Measurements from ENCODE around the gene POTEF.
"Not testable (repeated sequence)": the region's sequence is repeated elsewhere in the genome, so short reads cannot be mapped to it uniquely, and the experiment has no call there.

Gene POTEF

DNA sequence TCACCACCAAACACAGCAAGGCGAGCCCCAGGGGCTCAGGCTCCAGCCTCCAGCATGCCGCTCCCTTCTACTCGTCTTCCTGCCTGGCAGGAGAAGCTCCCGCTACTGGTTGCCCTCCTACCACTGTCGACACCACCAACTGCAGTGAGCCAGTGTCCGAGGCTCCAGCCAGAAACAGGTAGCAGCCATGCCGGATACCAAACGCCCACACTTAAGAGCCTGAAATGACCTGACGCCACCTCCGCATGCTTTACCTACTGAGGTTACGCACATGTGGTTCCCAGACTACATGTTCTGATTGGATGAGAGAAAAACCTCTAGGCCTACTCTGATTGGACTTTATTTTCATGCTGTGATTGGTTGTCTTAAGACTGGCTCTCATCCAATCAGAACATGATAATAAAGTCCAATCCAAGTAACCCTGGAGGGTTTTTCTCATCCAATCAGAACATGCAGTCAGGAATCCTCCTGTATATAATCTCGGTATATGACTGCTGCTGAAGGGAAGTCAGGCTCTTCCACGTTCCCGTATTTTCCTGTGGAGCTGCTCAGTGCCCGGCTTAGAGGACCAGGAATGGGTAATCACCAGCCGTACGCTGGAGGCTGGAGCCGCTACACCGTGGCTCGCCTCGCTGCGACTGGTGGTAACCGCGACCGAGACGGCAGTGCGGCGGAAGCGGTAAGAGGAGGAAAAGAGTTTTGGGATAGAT, at the start of gene POTEF:
POTEF (minus strand) TSS at position 103 of the 710 bp plus-strand sequence. CDS start 8,707 bp downstream, outside the sequence.
- not testable (repeated sequence) for DNase-seq (ENCODE audit: low read depth)

DNA sequence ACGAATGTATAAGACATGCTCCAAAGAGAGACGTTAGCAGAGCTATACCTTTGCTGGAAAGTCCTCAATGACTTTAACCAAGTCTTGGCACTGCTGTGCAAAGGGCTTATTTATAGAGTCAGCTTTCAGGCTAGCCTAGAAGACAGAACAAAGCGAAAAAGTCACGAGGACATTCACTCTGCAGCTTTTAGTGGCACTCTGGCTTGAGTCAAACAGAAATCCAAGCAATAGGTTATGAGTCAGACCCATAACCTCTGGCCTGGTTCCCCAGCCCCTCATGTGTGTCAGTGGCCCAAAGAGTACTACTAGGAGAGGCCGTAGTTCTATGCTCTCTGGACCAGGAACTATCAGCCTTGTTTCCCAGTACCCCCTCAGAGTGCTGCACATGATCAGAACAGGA, 45.8 kb upstream of the POTEF start:
- not testable (repeated sequence) for DNase-seq (ENCODE audit: low read depth)

DNA sequence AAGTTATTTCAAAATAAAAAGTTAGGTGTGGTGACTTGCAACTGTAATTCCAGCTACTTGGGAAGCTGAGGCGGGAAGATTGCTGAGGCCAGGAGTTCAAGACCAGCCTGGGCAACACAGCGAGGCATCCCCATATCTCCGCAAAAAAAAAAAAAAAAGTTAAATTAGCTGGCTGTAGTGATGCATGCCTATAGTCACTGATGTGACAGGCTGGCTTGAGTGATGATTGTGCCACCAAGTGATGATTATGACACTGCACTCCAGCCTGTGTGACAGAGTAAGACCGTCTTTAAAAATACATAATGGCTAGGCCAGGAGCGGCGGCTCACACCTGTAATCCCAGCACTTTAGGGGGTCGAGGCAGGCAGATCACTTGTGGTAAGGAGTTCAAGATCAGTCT, 40.9 kb upstream of the POTEF start:
- DNase-seq (ENCODE audit: low read depth): no peak

DNA sequence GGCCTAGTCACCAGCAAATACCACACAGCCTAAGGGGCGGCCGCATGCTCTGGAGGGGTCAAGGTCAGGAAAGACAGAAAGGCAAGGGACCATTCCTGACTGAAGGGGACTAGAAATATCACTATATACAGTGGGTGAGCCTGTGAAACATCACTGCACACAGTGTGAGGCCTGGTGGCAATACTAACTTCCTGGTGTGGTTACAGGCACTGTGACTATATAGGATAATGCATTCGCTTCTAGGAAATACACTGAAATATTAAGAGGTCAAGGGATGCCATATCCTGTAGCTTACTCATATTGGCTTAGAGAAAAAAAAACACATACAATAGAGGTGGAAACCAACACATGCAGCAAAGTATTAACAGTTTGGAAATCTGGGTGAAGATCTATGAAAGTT, 40.1 kb upstream of the POTEF start:
- not testable (repeated sequence) for DNase-seq (ENCODE audit: low read depth)

DNA sequence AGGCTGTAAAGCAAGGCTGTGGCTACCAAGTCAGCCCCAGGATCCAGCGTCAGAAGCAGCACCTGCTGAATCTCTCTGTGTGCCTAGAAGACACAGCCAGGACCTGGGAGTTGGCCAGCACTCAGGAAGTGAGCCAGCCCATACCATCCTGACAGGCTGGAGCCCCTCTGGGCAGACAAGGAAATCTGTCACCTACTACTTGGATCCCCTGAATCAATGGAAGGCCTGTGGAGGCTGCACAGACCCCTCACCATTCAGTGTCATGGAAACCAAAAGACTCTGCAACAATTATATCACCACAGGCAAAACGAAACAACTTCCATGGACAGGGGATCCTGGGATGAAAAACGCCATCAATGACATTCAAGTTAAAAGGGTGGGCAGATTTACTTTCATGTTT, 37.6 kb upstream of the POTEF start:
- DNase-seq (ENCODE audit: low read depth): not testable (repeated sequence)

DNA sequence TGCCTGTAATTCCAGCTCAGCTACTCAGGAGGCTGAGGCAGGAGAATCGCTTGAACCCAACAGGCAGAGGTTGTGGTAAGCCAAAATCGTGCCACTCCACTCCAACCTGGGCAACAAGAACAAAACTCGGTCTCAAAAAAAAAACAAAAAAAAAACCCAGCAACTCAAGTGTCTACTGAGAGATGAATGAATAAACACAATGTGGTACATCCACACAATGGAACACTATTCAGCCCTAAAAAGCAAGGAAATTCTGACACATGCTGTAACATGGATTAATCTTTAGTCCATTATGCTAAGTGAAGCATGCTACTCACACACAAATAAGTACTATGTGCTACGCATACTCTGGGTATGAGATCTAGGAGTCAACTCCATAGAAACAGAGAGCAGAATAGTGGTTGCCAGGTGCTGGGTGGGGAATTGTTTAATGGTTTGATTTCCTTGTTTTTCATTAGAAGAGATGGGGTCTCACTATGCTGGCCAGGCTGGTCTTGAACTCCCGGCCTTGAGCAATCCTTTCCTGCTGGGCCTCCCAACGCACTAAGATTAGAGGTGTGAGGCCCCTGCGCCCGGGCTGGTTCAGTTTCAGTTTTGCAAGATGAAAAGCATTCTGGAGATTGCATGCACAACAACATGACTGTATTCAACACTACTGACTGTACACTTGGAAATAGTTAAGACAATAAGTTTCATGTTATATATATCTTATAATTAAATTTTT, 36.4 kb upstream of the POTEF start:
- DNase-seq (ENCODE audit: low read depth): no peak

DNA sequence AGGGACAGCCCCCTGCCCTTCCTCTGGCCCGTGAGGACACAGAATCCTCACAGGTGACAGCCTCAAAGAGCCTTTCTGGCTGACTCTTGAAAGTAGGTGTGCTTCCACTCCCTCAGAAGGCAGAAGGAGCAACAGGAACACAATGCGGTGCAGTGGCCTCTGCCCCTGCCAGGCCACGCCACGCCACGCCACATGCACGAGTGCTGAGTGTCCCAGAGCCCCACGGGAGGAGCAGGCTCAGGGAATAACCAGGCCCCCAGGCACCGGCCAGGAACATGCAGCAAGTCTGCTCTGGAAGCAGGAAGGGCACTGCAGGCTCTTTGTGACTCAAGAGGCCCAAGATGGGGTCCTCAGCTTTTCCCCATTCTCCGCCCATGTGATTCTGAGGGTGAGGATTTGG, 33.9 kb upstream of the POTEF start:
- no peak for DNase-seq (ENCODE audit: low read depth)

DNA sequence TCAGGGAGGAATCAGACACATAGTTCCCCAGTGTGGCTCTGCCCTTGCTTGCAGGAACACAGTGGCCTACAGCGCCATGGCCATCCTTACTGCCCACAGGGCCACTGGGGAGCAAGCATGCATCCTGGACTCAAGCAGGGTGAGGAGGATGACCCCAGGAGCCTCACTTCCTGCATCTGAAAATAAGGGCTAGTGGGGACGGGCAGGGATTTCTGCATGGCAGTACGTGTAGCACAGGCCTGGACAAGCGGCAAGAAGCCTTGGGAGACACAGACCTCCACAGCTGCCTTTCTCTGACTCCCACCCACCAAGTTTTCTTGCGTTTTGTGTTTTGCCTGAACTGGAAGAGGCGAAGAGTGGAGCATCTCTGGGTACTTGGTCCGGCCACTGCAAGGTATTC, 33.5 kb upstream of the POTEF start:
- not testable (repeated sequence) for DNase-seq (ENCODE audit: low read depth)

DNA sequence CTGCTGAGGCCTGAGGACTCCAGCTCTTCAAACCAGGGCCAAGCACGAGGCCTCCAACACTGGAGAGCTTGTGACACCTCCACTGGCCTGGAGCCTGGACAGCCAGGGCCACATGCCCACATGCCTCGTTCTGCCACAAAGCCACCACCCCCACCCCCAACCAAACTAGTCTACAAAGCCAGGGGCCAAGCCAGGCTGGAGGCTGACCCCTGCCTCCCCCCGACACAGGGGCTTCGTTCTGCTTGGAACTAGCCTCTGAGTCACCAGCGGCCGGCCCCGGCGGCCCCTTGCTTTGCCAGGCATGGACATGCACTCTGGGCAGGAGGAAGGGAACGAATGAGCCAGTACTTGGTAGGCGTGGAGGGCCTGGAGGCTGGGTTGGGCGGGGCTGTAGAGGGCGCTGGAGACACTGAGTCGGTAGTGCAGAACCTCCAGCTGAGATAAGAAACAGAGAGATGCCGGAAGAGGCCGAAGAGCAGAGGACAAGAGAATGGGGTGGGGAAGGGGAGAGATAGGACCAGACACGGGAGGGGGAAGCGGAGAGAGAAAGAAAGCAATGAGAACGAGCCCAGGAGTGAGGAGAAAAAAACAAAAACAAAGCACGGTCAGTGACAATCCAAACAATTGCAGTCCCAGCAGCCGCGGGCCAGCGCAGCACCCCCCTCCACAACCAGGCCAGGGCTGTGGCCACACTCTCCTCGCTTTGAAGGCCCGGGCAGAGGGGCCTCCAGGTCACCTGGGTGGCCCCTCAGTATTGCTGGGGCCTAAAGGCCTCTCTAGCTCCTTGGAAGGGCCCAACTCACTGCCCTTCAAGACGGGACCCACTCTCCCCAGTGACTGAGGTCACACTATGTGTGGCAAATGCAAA, 32.0 kb upstream of the POTEF start:
- not testable (repeated sequence) for DNase-seq (ENCODE audit: low read depth)

DNA sequence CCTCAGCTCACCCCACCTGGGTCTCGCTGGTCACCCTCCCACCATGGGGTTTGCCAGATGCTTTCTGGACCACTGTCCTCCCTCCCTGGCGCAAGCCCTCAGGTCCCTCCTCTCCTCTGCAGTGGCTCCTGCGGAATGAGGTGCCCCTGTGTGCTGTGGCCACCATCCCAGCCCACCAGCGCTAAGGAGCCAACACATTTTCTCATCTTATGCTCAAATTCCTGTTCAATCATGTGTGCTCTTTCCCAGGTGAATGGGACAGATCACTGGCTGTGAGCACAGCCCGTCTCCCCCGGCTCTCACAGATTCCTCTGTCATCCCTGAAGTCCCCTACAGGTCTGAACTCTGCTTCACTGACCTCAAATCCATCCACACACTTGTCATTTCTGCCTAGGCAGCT, 31.1 kb upstream of the POTEF start:
- DNase-seq (ENCODE audit: low read depth): no peak

DNA sequence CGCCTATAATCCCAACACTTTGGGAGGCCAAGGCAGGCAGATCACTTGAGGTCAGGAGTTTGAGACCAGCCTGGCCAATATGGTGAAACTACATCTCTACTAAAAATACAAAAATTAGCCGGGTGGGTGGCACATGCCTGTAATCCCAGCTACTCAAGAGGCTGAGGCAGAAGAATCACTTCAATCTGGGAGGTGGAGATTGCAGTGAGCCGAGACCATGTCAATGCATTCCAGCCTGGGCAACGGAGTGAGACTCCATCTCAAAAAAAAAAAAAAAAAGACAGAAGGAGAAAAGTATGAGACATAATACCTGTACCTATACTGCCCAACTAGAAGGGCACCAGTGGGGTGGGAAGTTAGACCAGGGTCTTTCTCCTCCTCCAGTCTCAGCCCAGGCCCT, 30.4 kb upstream of the POTEF start:
- not testable (repeated sequence) for DNase-seq (ENCODE audit: low read depth)

DNA sequence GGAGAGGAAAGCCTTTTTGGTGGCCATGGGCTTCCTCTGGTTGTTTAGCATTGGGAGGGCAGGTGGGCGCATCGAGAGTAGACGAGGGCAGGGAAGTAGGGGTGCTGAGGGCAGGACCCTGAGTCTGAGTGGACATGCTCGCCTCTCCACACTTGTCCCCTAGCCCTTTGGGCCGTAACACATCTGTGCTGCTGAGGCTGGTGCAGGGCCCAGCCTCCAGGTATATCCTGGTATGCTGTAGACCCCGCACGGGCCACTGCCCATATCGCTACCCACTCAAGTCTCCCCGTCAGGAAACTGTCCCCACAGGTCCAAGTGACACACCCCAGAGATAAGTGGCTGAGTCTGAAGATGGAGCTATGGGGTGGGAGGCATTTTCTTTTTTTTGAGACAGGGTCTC, 29.6 kb upstream of the POTEF start:
- no peak for DNase-seq (ENCODE audit: low read depth)

DNA sequence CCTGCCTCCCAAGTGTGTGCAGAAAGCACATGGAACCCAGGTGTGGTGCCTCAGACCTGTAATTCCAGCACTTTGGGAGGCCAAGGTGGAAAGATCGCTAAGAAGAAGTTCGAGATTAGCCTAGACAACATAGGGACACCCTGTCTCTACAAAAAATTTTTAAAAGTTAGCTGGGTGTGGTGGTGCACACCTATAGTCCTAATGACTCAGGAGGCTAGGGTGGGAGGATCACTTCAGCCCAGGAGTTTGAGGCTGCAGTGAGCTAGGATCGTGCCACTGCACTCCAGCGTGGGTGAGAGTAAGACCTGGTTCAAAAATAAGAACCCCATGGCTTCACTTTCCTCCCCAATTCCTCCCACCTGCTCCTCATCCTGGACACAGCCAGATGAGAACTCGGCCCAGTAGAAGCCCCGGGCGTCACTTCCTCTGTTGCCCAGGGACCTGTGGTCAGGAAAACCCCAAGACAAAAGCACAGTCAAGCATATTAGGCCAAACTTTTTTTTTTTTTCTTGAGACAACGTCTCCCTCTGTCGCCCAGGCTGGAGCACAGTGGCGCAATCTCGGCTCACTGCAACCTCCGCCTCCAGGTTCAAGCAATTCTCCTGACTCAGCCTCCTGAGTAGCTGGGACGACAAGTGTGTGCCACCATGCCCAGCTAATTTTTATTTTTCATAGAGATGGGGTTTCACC, 28.9 kb upstream of the POTEF start:
- not testable (repeated sequence) for DNase-seq (ENCODE audit: low read depth)

DNA sequence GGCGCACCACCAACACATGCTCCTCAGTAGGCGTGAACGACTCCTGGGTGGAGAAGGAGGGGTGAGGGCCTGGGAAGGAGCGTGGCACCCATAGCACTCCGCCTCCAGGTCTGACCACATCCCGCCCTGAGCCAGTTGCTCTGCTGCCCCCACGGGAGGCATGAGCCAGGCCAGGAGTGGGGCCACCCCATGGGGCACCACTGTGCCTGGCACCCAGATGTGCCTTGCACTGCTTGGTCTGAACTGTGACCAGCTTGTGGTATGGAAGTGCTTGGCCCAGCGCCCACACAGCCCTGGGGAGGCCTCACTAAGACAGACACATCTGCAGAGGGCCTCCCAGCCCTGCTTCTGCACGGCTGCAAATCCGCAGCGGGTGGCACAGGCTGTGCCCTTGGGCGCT, 28.3 kb upstream of the POTEF start:
- DNase-seq (ENCODE audit: low read depth): not testable (repeated sequence)

DNA sequence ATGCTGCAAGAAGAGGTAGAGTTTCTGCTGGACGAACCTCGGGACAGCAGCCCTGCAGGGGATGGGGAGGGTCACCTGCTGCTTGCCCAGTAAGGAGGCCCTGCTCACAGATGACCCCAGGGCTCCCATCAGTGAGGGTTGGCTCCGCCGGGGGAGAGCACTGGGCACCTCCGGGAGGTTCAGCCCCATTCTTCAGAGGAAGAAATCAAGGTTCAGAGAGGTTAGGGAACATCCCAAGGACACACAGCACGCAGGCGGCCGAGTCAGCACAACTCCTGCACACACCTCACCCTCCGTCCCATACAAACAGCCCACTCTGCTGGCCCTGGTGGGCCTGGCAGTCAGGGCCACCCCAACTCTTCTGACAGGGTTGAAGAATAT, 27.6 kb upstream of the POTEF start:
- DNase-seq (ENCODE audit: low read depth): no peak

DNA sequence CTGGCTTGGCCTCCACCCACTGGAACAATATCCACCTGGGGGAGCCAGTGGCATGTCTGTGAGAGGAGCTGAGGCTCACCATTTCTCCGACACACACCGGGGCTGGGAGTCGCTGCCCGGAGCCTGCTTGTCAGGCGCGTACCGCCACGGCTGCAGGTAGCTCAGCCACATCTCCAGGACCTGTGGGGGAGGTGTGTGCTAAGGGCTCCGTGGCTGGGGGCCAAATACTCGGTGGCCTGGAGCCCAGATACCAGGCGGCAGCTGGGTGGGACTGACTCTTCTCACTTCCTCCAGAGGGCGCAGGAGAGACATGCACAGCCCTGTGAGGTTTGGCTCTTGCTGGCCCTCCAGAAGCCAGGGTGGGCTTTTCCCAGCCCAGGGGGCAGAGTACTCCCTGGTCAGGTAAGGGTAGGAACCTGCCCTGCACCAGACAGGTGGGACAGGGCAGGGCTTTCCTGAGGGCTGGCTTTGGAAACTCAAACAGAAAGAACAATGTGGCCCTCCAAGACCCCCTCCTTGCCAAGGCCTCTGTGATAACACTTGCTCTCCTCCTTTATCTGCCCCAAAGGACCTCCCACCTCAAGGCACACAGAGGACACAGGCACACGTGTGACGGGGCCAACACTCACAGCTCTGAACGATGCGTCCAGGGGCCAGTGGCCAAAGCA, 27.1 kb upstream of the POTEF start:
- peak; percentile 52 for DNase-seq (ENCODE audit: low read depth)

DNA sequence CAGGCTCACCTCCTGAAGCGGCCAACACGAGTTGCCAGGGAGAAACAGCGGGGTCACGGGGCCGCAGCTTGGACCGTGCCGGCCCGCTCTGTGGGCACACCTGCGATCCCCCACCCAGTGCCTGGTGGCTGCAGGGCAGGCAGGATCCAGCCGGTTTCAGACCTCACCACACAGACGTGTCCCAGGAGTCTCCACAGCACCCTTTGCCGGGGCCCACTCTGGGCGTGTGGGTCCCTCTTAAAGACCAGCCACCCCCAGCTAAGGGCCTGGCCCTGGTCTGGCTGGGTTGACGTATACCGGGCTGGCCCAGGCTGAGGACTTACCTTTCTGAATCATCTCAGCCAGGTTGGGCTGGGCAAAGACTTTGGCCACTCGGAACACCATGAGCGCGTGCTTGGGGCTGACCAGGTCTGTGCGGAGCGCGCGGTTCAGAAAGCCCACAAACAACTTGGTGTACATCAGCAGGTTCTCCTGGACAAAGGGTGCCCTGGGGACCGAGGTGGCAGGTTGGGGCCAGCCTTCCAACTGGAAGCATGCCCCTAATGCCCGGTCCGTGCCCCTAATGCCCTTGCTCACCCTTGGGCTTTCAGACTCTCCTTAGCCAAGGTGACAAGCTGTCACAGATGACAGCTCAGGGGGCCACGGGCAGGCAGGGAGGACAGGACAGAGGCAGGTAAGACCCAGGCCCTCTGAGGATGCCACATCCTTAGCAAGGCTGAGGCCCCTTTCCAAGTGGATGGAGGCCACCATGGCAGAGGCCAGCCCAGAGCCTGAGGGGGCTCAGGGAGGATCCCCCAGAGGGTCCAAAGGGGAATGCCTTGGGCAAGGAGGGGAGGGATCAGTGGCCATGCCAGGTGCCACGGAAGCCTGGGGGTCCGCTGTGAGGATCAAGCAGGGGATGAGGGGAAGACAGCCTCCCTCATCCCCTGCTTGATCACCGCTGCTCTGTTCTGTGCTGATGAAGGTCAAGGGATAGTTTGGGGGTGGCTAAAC, 26.0 kb upstream of the POTEF start:
- no peak for DNase-seq (ENCODE audit: low read depth)

DNA sequence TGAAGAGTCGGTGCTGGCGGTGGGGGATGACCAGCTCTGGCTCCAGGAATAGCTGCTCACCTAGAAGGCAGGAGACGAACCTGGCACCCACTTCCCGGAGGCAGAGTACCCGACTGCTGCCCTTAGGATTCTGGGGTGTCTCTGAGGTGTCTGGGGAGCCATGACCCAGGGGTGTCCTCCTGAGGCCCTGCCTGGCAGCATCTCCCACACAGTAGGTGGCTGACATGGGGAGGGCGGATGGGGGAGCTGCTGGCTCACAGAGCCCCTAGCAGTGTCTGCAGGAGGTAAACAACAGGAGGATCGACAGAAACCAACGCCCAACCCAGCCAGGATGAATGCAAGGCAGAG, 25.4 kb upstream of the POTEF start:
- DNase-seq (ENCODE audit: low read depth): not testable (repeated sequence)

DNA sequence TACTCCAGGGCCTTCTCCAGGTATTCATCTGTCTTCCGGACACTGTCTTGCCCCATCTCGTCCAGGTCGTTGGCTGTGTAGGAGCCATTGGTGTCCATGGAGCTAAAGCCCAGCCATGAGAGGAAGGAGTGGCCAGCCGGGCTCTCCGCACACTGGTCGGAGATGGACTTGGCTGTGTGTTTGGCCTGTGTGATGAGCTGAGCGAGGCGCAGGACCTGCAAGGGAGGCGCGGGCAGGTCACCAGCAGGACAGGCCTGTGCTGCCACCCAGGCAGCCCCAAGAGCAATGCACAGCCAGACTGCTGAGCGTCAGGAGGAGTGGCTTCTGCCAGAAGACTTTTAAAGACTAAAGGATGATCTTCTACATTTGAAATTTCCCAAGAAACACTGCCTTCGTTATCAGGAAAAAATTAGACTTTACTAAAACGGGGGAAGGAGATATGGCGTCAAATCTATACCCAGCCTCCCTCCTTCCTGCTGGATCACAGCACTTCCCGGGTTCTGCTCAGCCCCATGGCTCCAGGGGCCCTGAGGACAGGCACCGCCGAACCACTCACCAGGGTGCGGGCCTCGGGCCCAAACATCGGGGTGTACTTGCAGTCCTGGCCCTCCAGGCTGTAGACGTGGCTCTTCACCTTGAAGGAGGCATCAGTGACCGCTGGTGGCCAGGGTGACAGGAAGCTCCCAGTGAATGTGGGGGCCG, 24.9 kb upstream of the POTEF start:
- not testable (repeated sequence) for DNase-seq (ENCODE audit: low read depth)

Measured in EH (cell line).